H1 (cell line): Measurements from ENCODE around the gene OR2T12. TPM values are rescaled to one million over a fixed set of nuclear protein-coding genes. Genes with fewer than 3 reads are reported as not detected.

Experiments used
- CTCF ChIA-PET: fragments of 300-600 bp; sonication (Branson Sonifier 250); formaldehyde crosslinking; loops from one replicate; lab custom pipeline; 2021; ENCODE audit not compliant: partially characterized antibody; lab: Charles Lee
- POLR2A ChIA-PET: fragments of 300-600 bp; sonication (Branson Sonifier 250); formaldehyde crosslinking; loops from one replicate; lab custom pipeline; 2021; ENCODE audit warnings: inconsistent platforms; ENCODE audit not compliant: partially characterized antibody; lab: Charles Lee
- DNase-seq, 2 experiments: peaks; one replicate each; pipeline versions ENCODE4 v3.0.0 to v3.0.0-alpha.2; 2010 to 2022; ENCODE audit warnings: low spot score in 2 of 2, low read depth in 1 of 2, mixed read lengths in 1 of 2
- FAIRE-seq: peaks from 2 replicates; lab custom pipeline; 2011; peaks lifted over from hg19 to GRCh38; lab: Jason Lieb, UNC
- H2AFZ ChIP-seq: 2 replicates; pipeline ENCODE4 v1.8.1; 2012; ENCODE audit warnings: low read length, inconsistent platforms
- H2AK5ac ChIP-seq: 2 replicates; pipeline ENCODE4 v1.6.1; 2013; ENCODE audit warnings: low read depth, low read length
- H2BK120ac ChIP-seq: replicated peaks from 2 replicates; pipeline ENCODE3; 2013; ENCODE audit warnings: low read depth, low read length, inconsistent platforms
- H2BK12ac ChIP-seq: 2 replicates; pipeline ENCODE4 v1.6.1; 2013; ENCODE audit warnings: low read depth, low read length
- H2BK15ac ChIP-seq: 2 replicates; pipeline ENCODE4 v1.6.1; 2013; ENCODE audit warnings: low read length
- H2BK20ac ChIP-seq: 2 replicates; pipeline ENCODE4 v1.6.1; 2013; ENCODE audit warnings: low read length
- H2BK5ac ChIP-seq: 2 replicates; pipeline ENCODE4 v1.6.1; 2013; ENCODE audit warnings: low read depth, low read length
- H3K14ac ChIP-seq: 2 replicates; pipeline ENCODE4 v1.6.1; 2013; ENCODE audit warnings: inconsistent platforms; ENCODE audit not compliant: insufficient read length
- H3K18ac ChIP-seq: 2 replicates; pipeline ENCODE4 v1.6.1; 2013; ENCODE audit warnings: low read length; ENCODE audit errors: extremely low read depth
- H3K23ac ChIP-seq: 2 replicates; pipeline ENCODE4 v1.6.1; 2013; ENCODE audit warnings: inconsistent platforms; ENCODE audit not compliant: insufficient read length
- H3K23me2 ChIP-seq: 2 replicates; pipeline ENCODE4 v1.6.1; 2013; ENCODE audit warnings: low read depth, low read length
- H3K27ac ChIP-seq: 2 replicates; pipeline ENCODE4 v1.6.1; 2011; ENCODE audit warnings: low read depth, low read length, inconsistent platforms
- H3K27me3 ChIP-seq, 4 experiments: replicated peaks in 1 of 4; 1 replicate in 1 of 4; 2 replicates in 3 of 4; pipeline versions ENCODE4 v1.6.1 to v1.8.1; 2011 to 2013; ENCODE audit warnings: low read length in 3 of 4, mild to moderate bottlenecking in 3 of 4, inconsistent platforms in 2 of 4, mixed read lengths in 2 of 4, moderate library complexity in 1 of 4; ENCODE audit not compliant: control insufficient read depth in 3 of 4, insufficient read depth in 3 of 4; ENCODE audit errors: extremely low read depth in 1 of 4
- H3K36me3 ChIP-seq, 4 experiments: 2 replicates each; pipeline versions ENCODE4 v1.6.1 to v1.8.1; 2011 to 2013; ENCODE audit warnings: mild to moderate bottlenecking in 4 of 4, low read length in 3 of 4, moderate library complexity in 2 of 4, control low read depth in 1 of 4, inconsistent platforms in 1 of 4; ENCODE audit not compliant: insufficient read depth in 4 of 4, control insufficient read depth in 2 of 4
- H3K4ac ChIP-seq: replicated peaks from 2 replicates; pipeline ENCODE3; 2013; ENCODE audit warnings: low read length, low read depth, mixed read lengths, inconsistent platforms; ENCODE audit not compliant: insufficient read length
- H3K4me1 ChIP-seq, 4 experiments: replicated peaks in 1 of 4; 1 replicate in 1 of 4; 2 replicates in 3 of 4; pipeline versions ENCODE4 v1.6.1 to v1.8.1; 2011 to 2013; ENCODE audit warnings: low read length in 3 of 4, inconsistent platforms in 2 of 4, mixed read lengths in 1 of 4; ENCODE audit not compliant: insufficient read depth in 4 of 4, control insufficient read depth in 3 of 4
- H3K4me2 ChIP-seq, 2 experiments: 2 replicates each; pipeline versions ENCODE4 v1.6.1 to v1.8.1; 2011 to 2013; ENCODE audit warnings: low read depth in 2 of 2, low read length in 2 of 2, control low read depth in 1 of 2, inconsistent platforms in 1 of 2, mild to moderate bottlenecking in 1 of 2; ENCODE audit not compliant: insufficient read depth in 1 of 2
- H3K4me3 ChIP-seq, 4 experiments: fragments of 200-600, 300-600 bp in 1 of 4; sonication (generic), shearing (Covaris generic), sonication (Bioruptor Twin) in 1 of 4; 2 replicates each; pipeline versions ENCODE4 v1.5.1 to v1.8.1; 2011 to 2016; ENCODE audit warnings: low read length in 4 of 4, low read depth in 3 of 4, control low read depth in 2 of 4, inconsistent platforms in 2 of 4, mild to moderate bottlenecking in 2 of 4, mixed read lengths in 1 of 4, moderate library complexity in 1 of 4; ENCODE audit not compliant: insufficient read depth in 2 of 4; ENCODE audit errors: extremely low read depth in 1 of 4
- H3K56ac ChIP-seq: replicated peaks from 2 replicates; pipeline ENCODE3; 2013; ENCODE audit warnings: low read depth, mild to moderate bottlenecking, mixed read lengths, low read length, inconsistent platforms; ENCODE audit not compliant: insufficient read length
- H3K79me1 ChIP-seq: 2 replicates; pipeline ENCODE4 v1.6.1; 2013; ENCODE audit warnings: low read depth, low read length, control low read depth
- H3K79me2 ChIP-seq, 2 experiments: 2 replicates each; pipeline versions ENCODE4 v1.6.1 to v1.8.1; 2012 to 2013; ENCODE audit warnings: low read length in 2 of 2, mild to moderate bottlenecking in 2 of 2, inconsistent platforms in 1 of 2; ENCODE audit not compliant: insufficient read depth in 2 of 2, control insufficient read depth in 1 of 2
- H3K9ac ChIP-seq, 4 experiments: replicated peaks in 1 of 4; 1 replicate in 1 of 4; 2 replicates in 3 of 4; pipeline versions ENCODE4 v1.6.1 to v1.8.1; 2011 to 2013; ENCODE audit warnings: low read depth in 3 of 4, low read length in 3 of 4, control low read depth in 2 of 4, mild to moderate bottlenecking in 2 of 4, moderate library complexity in 2 of 4, inconsistent platforms in 1 of 4; ENCODE audit errors: extremely low read depth in 1 of 4
- H3K9me3 ChIP-seq, 2 experiments: 2 replicates each; pipeline versions ENCODE4 v1.6.1 to v1.8.1; 2012 to 2013; ENCODE audit warnings: mild to moderate bottlenecking in 2 of 2, moderate library complexity in 2 of 2, control low read depth in 1 of 2, inconsistent platforms in 1 of 2, low read depth in 1 of 2, low read length in 1 of 2, mixed read lengths in 1 of 2; ENCODE audit not compliant: insufficient read depth in 2 of 2
- H4K20me1 ChIP-seq, 2 experiments: replicated peaks in 1 of 2; 2 replicates each; pipeline versions ENCODE3 to v1.8.1; 2011 to 2013; ENCODE audit warnings: inconsistent platforms in 2 of 2, low read length in 2 of 2, mild to moderate bottlenecking in 1 of 2; ENCODE audit not compliant: insufficient read depth in 2 of 2, control insufficient read depth in 1 of 2
- H4K5ac ChIP-seq: 2 replicates; pipeline ENCODE4 v1.6.1; 2013; ENCODE audit warnings: low read length, low read depth, mixed read lengths, inconsistent platforms; ENCODE audit not compliant: insufficient read length
- H4K8ac ChIP-seq: 2 replicates; pipeline ENCODE4 v1.8.0; 2013; ENCODE audit warnings: mild to moderate bottlenecking, moderate library complexity, low read length, inconsistent platforms; ENCODE audit not compliant: insufficient read depth; ENCODE audit errors: extremely low read depth
- H4K91ac ChIP-seq: replicated peaks from 2 replicates; pipeline ENCODE3; 2013; ENCODE audit warnings: low read length, mixed read lengths, inconsistent platforms; ENCODE audit not compliant: insufficient read length
- BACH1 ChIP-seq: IDR thresholded peaks from 2 replicates; pipeline ENCODE4 v1.6.1; 2012; ENCODE audit warnings: low read length, improper control_type of control experiment
- CTBP2 ChIP-seq: IDR thresholded peaks from 2 replicates; pipeline ENCODE4 v1.7.0; 2011; ENCODE audit warnings: borderline replicate concordance, mild to moderate bottlenecking, moderate library complexity, mixed read lengths, low read length; ENCODE audit not compliant: insufficient read depth, insufficient read length
- EGR1 ChIP-seq: IDR thresholded peaks from 2 replicates; pipeline ENCODE4 v1.6.1; 2011; ENCODE audit warnings: low read depth, low read length, borderline replicate concordance
- EP300 ChIP-seq, 2 experiments: IDR thresholded peaks; 1 replicate in 1 of 2; 2 replicates in 1 of 2; pipeline ENCODE4 v1.6.1; 2011 to 2012; ENCODE audit warnings: low read depth in 2 of 2, low read length in 2 of 2, mild to moderate bottlenecking in 2 of 2, borderline replicate concordance in 1 of 2, inconsistent platforms in 1 of 2, moderate library complexity in 1 of 2
- EZH2 ChIP-seq: fragments of 200-600 bp; sonication (generic); IDR thresholded peaks from 2 replicates; pipeline ENCODE4 v1.7.1; 2012; ENCODE audit warnings: low read depth, mild to moderate bottlenecking, moderate library complexity, low read length, inconsistent platforms; ENCODE audit not compliant: severe bottlenecking
- HDAC2 ChIP-seq, 2 experiments: fragments of 300-600 bp in 1 of 2; sonication (generic) in 1 of 2; IDR thresholded peaks; 2 replicates each; pipeline ENCODE4 v1.6.1; 2011 to 2012; ENCODE audit warnings: low read depth in 2 of 2, low read length in 2 of 2, mild to moderate bottlenecking in 2 of 2, moderate library complexity in 2 of 2, borderline replicate concordance in 1 of 2, inconsistent platforms in 1 of 2
- RFX5 ChIP-seq: IDR thresholded peaks from 2 replicates; pipeline ENCODE4 v1.6.1; 2011; ENCODE audit warnings: low read depth, low read length, improper control_type of control experiment, borderline replicate concordance
- ZNF274 ChIP-seq: IDR thresholded peaks from 2 replicates; pipeline ENCODE4 v1.7.0; 2012; ENCODE audit warnings: low read length, borderline replicate concordance; ENCODE audit errors: extremely low read depth
- WGBS, 2 experiments: shearing (Covaris generic) in 1 of 2; methylation state at CpG; one replicate each; pipeline versions ENCODE4 v1.1.6 to v1.1.7; 2013 to 2015; ENCODE audit warnings: low lambda C conversion rate in 2 of 2, mixed read lengths in 2 of 2, inconsistent platforms in 1 of 2, low coverage in 1 of 2, missing lambda C conversion rate in 1 of 2; ENCODE audit not compliant: insufficient replicate concordance in 2 of 2, insufficient coverage in 1 of 2, insufficient read length in 1 of 2; ENCODE audit errors: extremely low coverage in 1 of 2, missing lambda C conversion rate in 1 of 2; 5-methylcytosine and 5-hydroxymethylcytosine counted together
- polyA plus RNA-seq, 7 experiments: library from polyadenylated mRNA; depleted of rRNA in 3 of 7; stranded (reverse) in 5 of 7; unstranded in 2 of 7; fragments of >200 nt in 5 of 7; fragments of 200-250 nt in 2 of 7; gene quantifications; 1 replicate in 5 of 7; 2 replicates in 1 of 7; 4 replicates in 1 of 7; pipeline versions ENCODE4 v1.2.1 to v1.2.3, GENCODE V29; 2011 to 2013; ENCODE audit warnings: missing spikeins in 2 of 7, mixed read lengths in 2 of 7
- total RNA-seq: library from RNA; stranded (reverse); fragmentation: NEBNext Ultra II Directional; extraction: Animal tissue kit (Norgen Biotek cat#: 25700); gene quantifications from 2 replicates; pipeline ENCODE4 v1.2.1, GENCODE V29; 2021
- TF ChIP-seq, protein P1 (sequence below): IDR thresholded peaks from 2 replicates; pipeline ENCODE4 v1.6.1; 2012; ENCODE audit warnings: inconsistent platforms
- TF ChIP-seq, protein P2 (sequence below), 3 experiments: IDR thresholded peaks; 1 replicate in 2 of 3; 2 replicates in 1 of 3; pipeline versions ENCODE4 v1.5.1 to v1.6.1; 2011; ENCODE audit warnings: low read length in 3 of 3, mild to moderate bottlenecking in 3 of 3, inconsistent platforms in 2 of 3, low read depth in 1 of 3, moderate library complexity in 1 of 3; ENCODE audit not compliant: insufficient read depth in 1 of 3; ENCODE audit errors: control extremely low read depth in 1 of 3

OR2T12 gene
- total and polyA plus RNA-seq, 2 of the 8 experiments (the other 6 are each of a cell fraction or from before 2014, with no cell fraction given), result not detected

DNA sequence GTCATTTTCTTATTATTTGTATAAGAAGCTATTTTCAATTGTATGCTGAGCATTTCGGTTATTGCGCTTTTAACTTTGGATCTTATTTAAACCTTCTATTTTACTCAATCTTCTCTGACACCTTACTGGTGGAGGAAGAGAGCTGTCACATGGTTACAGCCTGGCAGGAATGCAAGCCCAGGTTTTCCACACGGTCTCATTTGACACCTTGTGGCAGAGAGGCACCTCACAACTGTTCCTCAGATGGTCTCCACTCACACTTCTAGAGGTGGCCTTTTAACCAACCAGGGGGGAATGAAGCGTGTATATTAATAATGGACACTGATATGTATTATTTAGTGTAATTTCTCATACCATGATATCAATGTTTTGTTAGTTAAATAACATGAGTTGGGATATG lies 35.0 kb downstream of the OR2T12 start:
- no peak overlapping the region for H3K18ac ChIP-seq
- H3K27me3 ChIP-seq, result peaks cover 0 to 1% (median 0%) of the 10 kb centered on the region in 4 experiments; a peak in 1 of 7 replicates
- H2AK5ac ChIP-seq, result no peak overlapping the region
- H3K4me2 ChIP-seq, result no peak overlapping the region
- no peak overlapping the region for H2BK20ac ChIP-seq
- no peaks in the 10 kb centered on the region for H3K79me2 ChIP-seq
- H3K9me3 ChIP-seq, result peaks cover 25 to 46% of the 10 kb centered on the region in 2 experiments
- 81% methylated on average over 4 of the region's 4 CpGs; no CpG with 5 or more reads in 1 of the 2 experiments for WGBS, 2 experiments
- H2BK120ac ChIP-seq, result no peak overlapping the region
- no peak overlapping the region for H2BK15ac ChIP-seq
- H3K4me3 ChIP-seq, result no peak overlapping the region
- H3K56ac ChIP-seq, result no peak overlapping the region
- H4K5ac ChIP-seq, result no peak overlapping the region
- no peaks in the 10 kb centered on the region for H3K79me1 ChIP-seq
- H2BK5ac ChIP-seq, result no peak overlapping the region
- H4K8ac ChIP-seq, result no peak overlapping the region
- ChIA-PET CTCF (no interaction called here), POLR2A (no interaction called here)
- H2BK12ac ChIP-seq, result no peak overlapping the region
- no peak overlapping the region for H3K27ac ChIP-seq
- H3K36me3 ChIP-seq, result no peaks in the 10 kb centered on the region
- H3K14ac ChIP-seq, result no peak overlapping the region
- H3K23ac ChIP-seq, result no peak overlapping the region
- no peak overlapping the region for H3K4ac ChIP-seq
- no peaks in the 10 kb centered on the region for H4K20me1 ChIP-seq
- no peak for DNase-seq
- H2AFZ ChIP-seq, result no peak overlapping the region
- no peak for FAIRE-seq
- H3K4me1 ChIP-seq, result no peaks in the 10 kb centered on the region
- no peaks in the 10 kb centered on the region for H3K23me2 ChIP-seq
- no peak overlapping the region for H4K91ac ChIP-seq
- H3K9ac ChIP-seq, result no peak overlapping the region
- TF ChIP-seq BACH1, result no peak
- TF ChIP-seq, protein P1, sequence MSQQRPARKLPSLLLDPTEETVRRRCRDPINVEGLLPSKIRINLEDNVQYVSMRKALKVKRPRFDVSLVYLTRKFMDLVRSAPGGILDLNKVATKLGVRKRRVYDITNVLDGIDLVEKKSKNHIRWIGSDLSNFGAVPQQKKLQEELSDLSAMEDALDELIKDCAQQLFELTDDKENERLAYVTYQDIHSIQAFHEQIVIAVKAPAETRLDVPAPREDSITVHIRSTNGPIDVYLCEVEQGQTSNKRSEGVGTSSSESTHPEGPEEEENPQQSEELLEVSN, result no peak
- TF ChIP-seq CTBP2, result no peak
- no peak for TF ChIP-seq EGR1
- TF ChIP-seq EZH2, result no peak
- TF ChIP-seq ZNF274, result no peak
- TF ChIP-seq HDAC2 (IDR thresholded peaks at IDR 0.05; ENCODE audit: borderline replicate concordance in 1 of 2, low read depth in 2 of 2, low read length in 2 of 2), result no peak
- TF ChIP-seq EP300 (IDR thresholded peaks at IDR 0.05; ENCODE audit: borderline replicate concordance in 1 of 2, low read depth in 2 of 2, low read length in 2 of 2), result no peak
- TF ChIP-seq, protein P2, sequence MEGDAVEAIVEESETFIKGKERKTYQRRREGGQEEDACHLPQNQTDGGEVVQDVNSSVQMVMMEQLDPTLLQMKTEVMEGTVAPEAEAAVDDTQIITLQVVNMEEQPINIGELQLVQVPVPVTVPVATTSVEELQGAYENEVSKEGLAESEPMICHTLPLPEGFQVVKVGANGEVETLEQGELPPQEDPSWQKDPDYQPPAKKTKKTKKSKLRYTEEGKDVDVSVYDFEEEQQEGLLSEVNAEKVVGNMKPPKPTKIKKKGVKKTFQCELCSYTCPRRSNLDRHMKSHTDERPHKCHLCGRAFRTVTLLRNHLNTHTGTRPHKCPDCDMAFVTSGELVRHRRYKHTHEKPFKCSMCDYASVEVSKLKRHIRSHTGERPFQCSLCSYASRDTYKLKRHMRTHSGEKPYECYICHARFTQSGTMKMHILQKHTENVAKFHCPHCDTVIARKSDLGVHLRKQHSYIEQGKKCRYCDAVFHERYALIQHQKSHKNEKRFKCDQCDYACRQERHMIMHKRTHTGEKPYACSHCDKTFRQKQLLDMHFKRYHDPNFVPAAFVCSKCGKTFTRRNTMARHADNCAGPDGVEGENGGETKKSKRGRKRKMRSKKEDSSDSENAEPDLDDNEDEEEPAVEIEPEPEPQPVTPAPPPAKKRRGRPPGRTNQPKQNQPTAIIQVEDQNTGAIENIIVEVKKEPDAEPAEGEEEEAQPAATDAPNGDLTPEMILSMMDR (IDR thresholded peaks at IDR 0.05; ENCODE audit: control extremely low read depth in 1 of 3, insufficient read depth in 1 of 3, low read depth in 1 of 3, low read length in 3 of 3), result no peak
- TF ChIP-seq RFX5, result no peak
